ENCODE measurements around the gene CYP21A2.
"Not testable (repeated sequence)": the region's sequence is repeated elsewhere in the genome, so short reads cannot be mapped to it uniquely, and the experiment has no call there.

CYP21A2 gene

GRCh38 chr6:32037598-32038524 lies at the start of gene CYP21A2:
TSS of gene CYP21A2 (plus strand) at chr6:32038415. CDS start at chr6:32038423, 8 bp downstream.
- not testable (repeated sequence) for DNase-seq (ENCODE audit: low read depth in 2 of 2)

GRCh38 chr6:31989363-31989762 lies 48.9 kb upstream of the CYP21A2 start:
- DNase-seq (ENCODE audit: low read depth in 2 of 2): not testable (repeated sequence)

DNA sequence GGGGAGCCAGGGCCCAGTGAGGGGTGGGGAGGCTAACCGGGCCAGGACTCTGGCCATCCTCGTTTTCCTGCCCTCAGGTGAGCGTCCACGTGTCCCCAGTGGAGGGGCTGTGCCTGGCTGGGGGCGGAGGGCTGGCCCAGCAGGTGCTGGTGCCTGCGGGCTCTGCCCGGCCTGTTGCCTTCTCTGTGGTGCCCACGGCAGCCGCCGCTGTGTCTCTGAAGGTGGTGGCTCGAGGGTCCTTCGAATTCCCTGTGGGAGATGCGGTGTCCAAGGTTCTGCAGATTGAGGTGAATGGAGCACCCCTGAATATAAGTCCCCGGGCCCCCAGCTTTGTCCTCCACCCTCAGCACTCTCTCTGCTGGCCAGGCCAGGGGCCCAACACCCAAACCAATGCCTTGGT lies 43.8 kb upstream of the CYP21A2 start:
- DNase-seq (ENCODE audit: low read depth in 2 of 2): not testable (repeated sequence)

DNA sequence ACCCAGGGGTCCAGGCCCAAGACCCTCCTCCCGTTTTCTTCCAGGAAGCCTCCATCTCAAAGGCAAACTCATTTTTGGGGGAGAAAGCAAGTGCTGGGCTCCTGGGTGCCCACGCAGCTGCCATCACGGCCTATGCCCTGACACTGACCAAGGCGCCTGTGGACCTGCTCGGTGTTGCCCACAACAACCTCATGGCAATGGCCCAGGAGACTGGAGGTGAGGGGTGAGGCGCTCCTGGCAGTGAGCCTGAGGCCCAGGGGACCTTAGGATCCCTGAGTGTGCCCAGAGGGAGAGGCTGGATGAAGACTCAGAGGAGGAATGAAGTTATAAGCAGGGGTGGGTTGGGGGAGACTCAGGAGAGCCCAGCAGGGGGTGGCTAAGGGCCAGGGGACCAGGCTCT lies 41.8 kb upstream of the CYP21A2 start:
- not testable (repeated sequence) for DNase-seq (ENCODE audit: low read depth in 2 of 2)

- DNase-seq (ENCODE audit: low read depth in 2 of 2): not testable (repeated sequence)
These were observed 35.5 kb upstream of the CYP21A2 start for GRCh38 chr6:32002546-32003268.

DNA sequence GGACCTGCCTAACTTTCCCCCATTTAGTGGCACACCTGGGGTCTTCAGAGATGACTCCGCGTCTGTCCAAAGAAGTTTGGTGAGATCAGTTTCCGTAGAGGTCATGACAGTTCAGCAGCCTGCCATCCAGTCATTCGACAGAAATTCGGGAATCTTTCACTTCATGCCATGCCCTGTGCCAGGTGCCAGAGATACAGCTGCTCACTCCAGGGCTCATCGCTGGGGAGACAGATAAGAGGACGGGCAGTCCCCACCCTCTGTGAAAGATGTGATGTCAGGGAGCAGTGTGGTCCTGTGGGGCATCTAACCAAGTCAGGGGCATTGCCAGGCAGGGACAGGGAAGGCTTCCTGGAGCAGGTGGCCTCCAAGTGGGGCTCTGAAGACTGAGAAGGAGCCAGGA lies 34.9 kb upstream of the CYP21A2 start:
- not testable (repeated sequence) for DNase-seq (ENCODE audit: low read depth in 2 of 2)

- not testable (repeated sequence) for DNase-seq (ENCODE audit: low read depth in 2 of 2)
These were observed 33.8 kb upstream of the CYP21A2 start for GRCh38 chr6:32004393-32004792.

- DNase-seq (ENCODE audit: low read depth in 2 of 2): not testable (repeated sequence)
These were observed 33.2 kb upstream of the CYP21A2 start for GRCh38 chr6:32004864-32005537.

GRCh38 chr6:32005538-32005880 lies 32.7 kb upstream of the CYP21A2 start:
- DNase-seq (ENCODE audit: low read depth in 2 of 2): not testable (repeated sequence)

DNA sequence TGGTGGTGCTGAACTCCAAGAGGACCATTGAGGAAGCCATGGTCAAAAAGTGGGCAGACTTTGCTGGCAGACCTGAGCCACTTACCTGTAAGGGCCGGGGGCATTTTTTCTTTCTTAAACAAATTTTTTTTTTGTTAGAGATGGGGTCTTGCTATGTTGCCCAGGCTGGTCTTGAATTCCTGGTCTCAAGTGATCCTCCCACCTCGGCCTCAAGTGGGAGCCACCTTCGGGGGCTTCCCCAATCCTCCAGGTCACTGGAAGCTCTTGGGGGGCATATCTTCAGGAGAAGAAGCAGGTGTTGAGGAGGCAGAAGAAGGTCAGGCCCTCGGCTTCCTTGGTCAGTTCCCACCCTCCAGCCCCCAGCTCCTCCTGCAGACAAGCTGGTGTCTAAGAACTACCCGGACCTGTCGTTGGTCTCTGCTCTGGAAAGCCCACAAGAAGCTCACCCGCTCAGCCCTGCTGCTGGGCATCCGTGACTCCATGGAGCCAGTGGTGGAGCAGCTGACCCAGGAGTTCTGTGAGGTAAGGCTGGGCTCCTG lies 32.2 kb upstream of the CYP21A2 start:
- DNase-seq (ENCODE audit: low read depth in 2 of 2): not testable (repeated sequence)

GRCh38 chr6:32007086-32007485 lies 31.1 kb upstream of the CYP21A2 start:
- DNase-seq (ENCODE audit: low read depth in 2 of 2): not testable (repeated sequence)

DNA sequence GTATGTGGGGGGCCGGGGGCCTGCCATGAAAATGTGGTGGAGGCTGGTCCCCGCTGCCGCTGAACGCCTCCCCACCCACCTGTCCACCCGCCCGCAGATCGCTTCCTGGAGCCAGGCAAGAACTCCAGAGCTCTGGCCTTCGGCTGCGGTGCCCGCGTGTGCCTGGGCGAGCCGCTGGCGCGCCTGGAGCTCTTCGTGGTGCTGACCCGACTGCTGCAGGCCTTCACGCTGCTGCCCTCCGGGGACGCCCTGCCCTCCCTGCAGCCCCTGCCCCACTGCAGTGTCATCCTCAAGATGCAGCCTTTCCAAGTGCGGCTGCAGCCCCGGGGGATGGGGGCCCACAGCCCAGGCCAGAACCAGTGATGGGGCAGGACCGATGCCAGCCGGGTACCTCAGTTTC lies 30.2 kb upstream of the CYP21A2 start:
- not testable (repeated sequence) for DNase-seq (ENCODE audit: low read depth in 2 of 2)

DNA sequence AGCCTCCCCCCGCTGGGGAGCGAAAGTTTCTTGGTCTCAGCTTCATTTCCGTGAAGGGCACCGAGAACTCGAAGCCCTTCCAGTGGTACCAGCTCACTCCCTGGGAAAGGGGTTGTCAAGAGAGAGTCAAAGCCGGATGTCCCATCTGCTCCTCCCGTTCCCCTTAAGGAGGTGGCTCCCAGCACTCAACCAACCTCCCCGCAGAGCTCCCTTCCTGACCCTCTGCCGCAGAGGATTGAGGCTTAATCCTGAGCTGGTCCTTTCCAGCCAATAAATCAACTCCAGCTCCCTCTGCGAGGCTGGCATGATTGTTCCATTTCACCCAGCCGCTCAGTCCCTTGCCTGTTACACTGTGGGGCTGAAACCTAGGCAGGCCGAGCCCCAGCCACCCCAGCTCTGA lies 29.6 kb upstream of the CYP21A2 start:
- not testable (repeated sequence) for DNase-seq (ENCODE audit: low read depth in 2 of 2)

- not testable (repeated sequence) for DNase-seq (ENCODE audit: low read depth in 2 of 2)
These were observed 28.7 kb upstream of the CYP21A2 start for GRCh38 chr6:32009537-32009936.

DNA sequence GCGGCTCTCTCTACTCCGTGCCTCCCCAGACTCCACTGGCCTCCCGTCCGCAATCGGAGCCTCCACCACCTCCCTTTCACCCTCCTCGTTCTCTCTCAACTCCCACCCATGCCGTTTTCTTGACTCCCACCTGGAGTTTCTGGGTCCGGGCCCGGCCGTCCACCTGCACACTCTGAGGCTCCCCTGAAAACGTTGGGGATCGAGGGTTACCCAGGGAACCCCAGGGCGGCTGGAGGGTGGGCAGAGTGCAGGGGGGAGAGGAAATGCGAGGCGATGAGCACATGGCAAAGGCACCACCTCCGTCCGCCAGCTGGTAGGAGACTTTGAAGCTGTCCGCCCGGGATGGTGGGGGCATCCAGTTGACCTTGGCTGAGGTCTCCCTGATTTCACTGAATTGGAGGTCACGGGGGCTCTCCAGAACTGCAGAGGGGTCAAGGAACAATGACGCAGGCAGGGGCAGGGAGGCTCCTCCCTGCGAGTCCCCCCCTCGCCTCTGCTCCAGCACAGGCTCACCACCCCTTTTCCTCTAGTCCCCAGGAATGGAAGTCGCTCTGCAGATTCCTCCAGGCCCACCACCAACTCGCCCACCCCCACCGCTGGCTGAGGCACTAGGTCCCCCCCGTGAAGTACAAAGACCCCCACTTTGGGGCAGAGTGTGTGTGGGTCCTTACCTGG lies 27.2 kb upstream of the CYP21A2 start:
- not testable (repeated sequence) for DNase-seq (ENCODE audit: low read depth in 2 of 2)

- not testable (repeated sequence) for DNase-seq (ENCODE audit: low read depth in 2 of 2)
These were observed 25.1 kb upstream of the CYP21A2 start for GRCh38 chr6:32012941-32013617.

GRCh38 chr6:32013738-32014137 lies 24.5 kb upstream of the CYP21A2 start:
- DNase-seq (ENCODE audit: low read depth in 2 of 2): not testable (repeated sequence)

DNA sequence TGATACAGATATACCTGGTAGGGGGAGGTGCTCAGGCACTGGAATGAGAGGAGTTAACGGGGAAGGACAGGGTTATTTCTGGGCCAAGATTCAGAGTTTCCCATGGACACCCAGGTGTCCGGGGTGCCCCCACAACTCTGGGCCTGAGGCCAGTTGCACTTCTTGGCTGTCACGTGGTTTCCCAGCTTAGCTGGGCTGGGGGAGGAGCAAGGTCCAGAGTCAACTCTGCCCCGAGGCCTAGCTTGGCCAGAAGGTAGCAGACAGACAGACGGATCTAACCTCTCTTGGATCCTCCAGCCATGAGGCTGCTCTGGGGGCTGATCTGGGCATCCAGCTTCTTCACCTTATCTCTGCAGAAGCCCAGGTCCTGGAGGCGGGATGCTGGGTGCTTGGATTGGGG lies 23.7 kb upstream of the CYP21A2 start, which contains the start of gene C4B:
Gene C4B, plus strand, starts transcription at position 249 of the 400 bp plus-strand sequence. Its CDS starts 51 bp downstream, at position 300.
- DNase-seq (ENCODE audit: low read depth in 2 of 2): not testable (repeated sequence)

DNA sequence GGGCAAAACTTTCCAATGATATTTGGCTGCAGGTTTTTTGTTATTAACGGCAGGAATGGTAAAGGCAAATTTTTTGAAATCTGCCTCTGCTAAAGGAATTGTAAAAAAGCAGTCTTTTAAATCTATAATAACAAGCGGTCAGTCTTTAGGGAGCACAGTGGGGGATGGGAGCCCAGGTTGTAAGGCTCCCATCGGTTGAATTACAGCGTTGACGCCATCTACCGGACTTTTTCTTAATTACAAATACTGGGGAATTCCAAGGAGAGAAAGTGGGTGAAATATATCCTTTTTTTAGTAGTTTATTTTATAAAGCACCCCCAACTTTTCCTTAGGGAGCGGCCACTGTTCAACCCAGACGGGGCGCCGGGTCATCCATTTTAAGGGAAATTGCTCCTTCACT lies 16.1 kb upstream of the CYP21A2 start:
- not testable (repeated sequence) for DNase-seq (ENCODE audit: low read depth in 2 of 2)

DNA sequence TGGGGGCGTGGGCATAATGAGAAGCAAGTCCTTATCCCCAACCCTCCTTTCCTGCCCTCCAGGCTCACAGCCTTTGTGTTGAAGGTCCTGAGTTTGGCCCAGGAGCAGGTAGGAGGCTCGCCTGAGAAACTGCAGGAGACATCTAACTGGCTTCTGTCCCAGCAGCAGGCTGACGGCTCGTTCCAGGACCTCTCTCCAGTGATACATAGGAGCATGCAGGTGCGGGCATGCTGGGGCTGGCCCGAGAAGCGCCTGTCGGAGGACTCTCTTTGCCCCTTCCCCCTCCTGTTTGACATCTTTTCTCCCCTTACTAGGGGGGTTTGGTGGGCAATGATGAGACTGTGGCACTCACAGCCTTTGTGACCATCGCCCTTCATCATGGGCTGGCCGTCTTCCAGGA lies 9.6 kb upstream of the CYP21A2 start:
- DNase-seq (ENCODE audit: low read depth in 2 of 2): not testable (repeated sequence)
